ENCODE results near the gene FOXA1. TPM values are rescaled to one million over a fixed set of nuclear protein-coding genes. Genes with fewer than 3 reads are reported as not detected.

Gene FOXA1
- total RNA-seq, 4 donors from 2014 or later = 0.09 to 0.44 TPM; not detected in 2

DNA sequence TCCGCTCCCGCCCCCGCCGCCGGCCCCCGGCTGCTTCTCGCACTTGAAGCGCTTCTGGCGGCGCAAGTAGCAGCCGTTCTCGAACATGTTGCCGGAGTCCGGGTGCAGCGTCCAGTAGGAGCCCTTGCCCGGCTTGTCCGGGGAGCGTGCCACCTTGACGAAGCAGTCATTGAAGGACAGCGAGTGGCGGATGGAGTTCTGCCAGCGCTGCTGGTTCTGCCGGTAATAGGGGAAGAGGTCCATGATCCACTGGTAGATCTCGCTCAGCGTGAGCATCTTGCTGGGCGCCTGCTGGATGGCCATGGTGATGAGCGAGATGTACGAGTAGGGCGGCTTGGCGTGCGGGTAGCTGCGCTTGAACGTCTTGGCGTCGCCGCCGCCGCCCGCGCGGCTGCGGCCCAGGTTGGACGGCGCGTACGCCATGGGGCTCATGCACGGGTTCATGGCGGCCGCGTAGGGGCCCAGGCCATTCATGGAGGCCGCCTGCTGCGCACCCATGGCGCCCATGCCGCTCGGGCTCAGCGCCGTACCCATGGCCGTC lies 3.0 kb downstream of the FOXA1 start:
- TF ChIP-seq POLR2A (IDR thresholded peaks at IDR 0.05) = no peak
- TF ChIP-seq, protein P1, sequence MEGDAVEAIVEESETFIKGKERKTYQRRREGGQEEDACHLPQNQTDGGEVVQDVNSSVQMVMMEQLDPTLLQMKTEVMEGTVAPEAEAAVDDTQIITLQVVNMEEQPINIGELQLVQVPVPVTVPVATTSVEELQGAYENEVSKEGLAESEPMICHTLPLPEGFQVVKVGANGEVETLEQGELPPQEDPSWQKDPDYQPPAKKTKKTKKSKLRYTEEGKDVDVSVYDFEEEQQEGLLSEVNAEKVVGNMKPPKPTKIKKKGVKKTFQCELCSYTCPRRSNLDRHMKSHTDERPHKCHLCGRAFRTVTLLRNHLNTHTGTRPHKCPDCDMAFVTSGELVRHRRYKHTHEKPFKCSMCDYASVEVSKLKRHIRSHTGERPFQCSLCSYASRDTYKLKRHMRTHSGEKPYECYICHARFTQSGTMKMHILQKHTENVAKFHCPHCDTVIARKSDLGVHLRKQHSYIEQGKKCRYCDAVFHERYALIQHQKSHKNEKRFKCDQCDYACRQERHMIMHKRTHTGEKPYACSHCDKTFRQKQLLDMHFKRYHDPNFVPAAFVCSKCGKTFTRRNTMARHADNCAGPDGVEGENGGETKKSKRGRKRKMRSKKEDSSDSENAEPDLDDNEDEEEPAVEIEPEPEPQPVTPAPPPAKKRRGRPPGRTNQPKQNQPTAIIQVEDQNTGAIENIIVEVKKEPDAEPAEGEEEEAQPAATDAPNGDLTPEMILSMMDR (IDR thresholded peaks at IDR 0.05 in 4 of 5, conservative IDR thresholded peaks at IDR 0.05 in 1 of 5) = no peak
- in situ Hi-C loops (cut with MboI; ENCODE audit: low sequenced_read_pairs in 4 of 4) (loop anchor here in 2 of 4 donors (25.0 kb wide), 2 partner anchors 930 to 1080 kb away; partner anchors contain the start of genes NKX2-1 (in 1 of the 2) and PAX9 (in 1 of the 2)), intact Hi-C loops (cut with DNase I; ENCODE audit: low total_unique reads) (loop anchor here (10.0 kb wide), 1 partner anchor 1097 kb away; no protein-coding TSS in a partner anchor)
- Histone ChIP-seq H3K27ac (no peak overlapping the region), H3K36me3 (no peaks in the 10 kb centered on the region), H3K9me3 (no peaks in the 10 kb centered on the region), H3K4me3 (no peak overlapping the region), H3K27me3 (peaks cover 97 to 98% (median 97%) of the 10 kb centered on the region in 3 donors), H3K4me1 (peaks cover 18 to 20% of the 10 kb centered on the region in 2 donors)
- no peak for ATAC-seq
- no peak for DNase-seq

DNA sequence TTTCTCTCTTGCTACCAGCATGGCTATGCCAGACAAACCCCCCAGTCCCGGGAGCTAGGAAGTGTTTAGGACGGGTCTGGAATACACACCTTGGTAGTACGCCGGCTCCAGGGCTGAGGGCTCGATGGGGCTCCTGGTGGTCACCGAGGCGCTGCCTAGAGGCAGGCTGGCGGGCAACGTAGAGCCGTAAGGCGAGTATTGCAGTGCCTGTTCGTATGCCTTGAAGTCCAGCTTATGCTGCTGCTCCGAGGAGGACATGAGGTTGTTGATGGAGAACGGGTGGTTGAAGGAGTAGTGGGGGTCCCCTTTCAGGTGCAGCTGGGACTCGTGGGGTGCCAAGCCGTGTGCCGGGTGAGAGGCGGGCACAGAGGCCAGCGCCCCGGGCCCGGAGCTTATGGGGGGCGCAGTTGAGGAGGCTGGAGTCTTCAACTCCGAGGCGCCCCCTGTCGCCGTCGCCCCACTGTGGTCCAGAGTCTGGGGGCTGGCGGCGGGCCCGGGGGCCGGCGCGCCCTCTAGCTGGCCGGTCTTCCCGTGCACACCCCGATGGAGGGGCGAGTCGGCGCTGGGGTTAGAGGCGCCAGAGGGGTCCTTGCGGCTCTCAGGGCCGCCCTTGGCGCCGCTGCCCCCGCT lies 3.6 kb downstream of the FOXA1 start:
- peaks cover 18 to 20% of the 10 kb centered on the region in 2 donors for H3K4me1 ChIP-seq
- H3K4me3 ChIP-seq = no peak overlapping the region
- no peak for ATAC-seq
- TF ChIP-seq, protein P1 (IDR thresholded peaks at IDR 0.05 in 4 of 5, conservative IDR thresholded peaks at IDR 0.05 in 1 of 5) = no peak
- no peak for TF ChIP-seq POLR2A (IDR thresholded peaks at IDR 0.05)
- in situ Hi-C loops (cut with MboI; ENCODE audit: low sequenced_read_pairs in 4 of 4) = loop anchor here in 2 of 4 donors (25.0 kb wide), 2 partner anchors 929 to 1079 kb away; partner anchors contain the start of genes NKX2-1 (in 1 of the 2) and PAX9 (in 1 of the 2)
- no peak for DNase-seq
- intact Hi-C loops (cut with DNase I; ENCODE audit: low total_unique reads) = loop anchor here (10.0 kb wide), 1 partner anchor 1097 kb away; no protein-coding TSS in a partner anchor
- no peaks in the 10 kb centered on the region for H3K36me3 ChIP-seq
- H3K9me3 ChIP-seq = no peaks in the 10 kb centered on the region
- H3K27ac ChIP-seq = no peak overlapping the region
- peaks cover 97 to 98% (median 97%) of the 10 kb centered on the region in 3 donors for H3K27me3 ChIP-seq

DNA sequence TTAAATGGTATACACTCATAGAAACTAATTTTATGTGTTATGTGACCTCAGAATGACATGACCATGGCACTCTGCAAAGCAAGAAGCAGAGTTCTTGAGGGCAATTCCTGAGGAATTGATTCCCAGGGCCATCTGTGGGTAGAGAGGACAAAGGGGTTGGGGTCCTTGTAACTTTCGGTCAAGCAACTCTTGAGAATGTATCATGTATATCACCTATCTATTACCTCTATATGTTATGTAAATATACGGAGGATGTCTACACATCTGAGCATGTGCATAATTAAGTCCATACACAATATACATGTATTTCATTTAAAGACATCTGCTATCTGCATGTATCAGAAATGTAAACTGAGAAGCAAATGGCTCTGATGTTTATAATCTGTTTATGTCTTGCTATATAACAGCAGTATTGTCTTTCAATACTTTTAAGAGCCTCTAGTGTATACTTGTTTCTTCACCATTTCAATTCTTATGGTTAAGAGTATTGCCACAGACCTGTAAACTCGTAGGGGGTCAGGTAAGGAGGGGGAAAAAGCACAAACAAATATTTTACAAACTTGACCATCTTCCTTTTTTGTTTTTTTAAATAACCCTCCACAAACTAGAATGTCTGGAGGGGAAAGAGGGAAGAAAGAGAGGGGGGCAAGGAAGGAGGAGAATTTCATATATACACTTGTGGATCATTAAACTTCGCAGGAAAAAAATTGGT lies 4.5 kb downstream of the FOXA1 start:
- Histone ChIP-seq H3K27ac (no peak overlapping the region), H3K9me3 (no peaks in the 10 kb centered on the region), H3K4me1 (peaks cover 13 to 15% of the 10 kb centered on the region in 2 donors), H3K27me3 (peaks cover 96 to 98% (median 97%) of the 10 kb centered on the region in 3 donors), H3K36me3 (no peaks in the 10 kb centered on the region), H3K4me3 (no peak overlapping the region)
- in situ Hi-C loops (cut with MboI; ENCODE audit: low sequenced_read_pairs in 4 of 4) = loop anchor here in 2 of 4 donors (25.0 kb wide), 2 partner anchors 928 to 1078 kb away; partner anchors contain the start of genes NKX2-1 (in 1 of the 2) and PAX9 (in 1 of the 2)
- intact Hi-C loops (cut with DNase I; ENCODE audit: low total_unique reads) = loop anchor here (10.0 kb wide), 1 partner anchor 1096 kb away; no protein-coding TSS in a partner anchor
- DNase-seq = no peak
- no peak for TF ChIP-seq POLR2A (IDR thresholded peaks at IDR 0.05)
- TF ChIP-seq, protein P1 (IDR thresholded peaks at IDR 0.05 in 4 of 5, conservative IDR thresholded peaks at IDR 0.05 in 1 of 5) = no peak
- no peak for ATAC-seq

DNA sequence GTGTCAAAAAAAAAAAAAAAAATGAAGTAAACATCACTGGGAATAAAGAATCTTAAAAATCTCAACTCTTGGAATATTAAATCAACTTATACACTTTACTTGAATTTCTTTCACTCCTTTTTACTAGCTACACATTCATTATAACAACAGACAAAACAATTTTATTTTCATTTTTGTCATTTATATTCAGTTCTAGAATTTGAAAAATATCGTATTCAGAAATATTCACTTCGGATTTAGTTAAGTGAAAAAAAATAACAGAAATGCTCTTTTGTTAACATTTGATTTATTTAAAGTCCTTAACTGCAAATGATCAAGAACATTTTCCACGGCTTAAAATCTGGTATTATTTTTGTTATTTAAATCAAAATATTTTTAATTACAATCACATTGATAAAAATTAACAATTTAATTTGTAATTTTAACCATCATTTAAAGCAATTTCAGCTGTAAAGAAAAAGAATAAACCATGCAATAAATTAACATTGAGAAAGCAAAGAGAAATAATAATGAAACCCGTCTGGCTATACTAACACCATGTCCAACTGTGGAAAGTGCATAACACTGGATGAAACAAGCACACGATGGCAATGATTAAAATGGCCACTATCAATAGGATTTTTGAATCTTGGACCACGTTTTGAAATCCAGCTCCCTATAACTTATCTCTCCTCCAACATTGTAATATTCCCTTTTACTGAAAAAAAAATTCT lies 5.2 kb downstream of the FOXA1 start:
- in situ Hi-C loops (cut with MboI; ENCODE audit: low sequenced_read_pairs in 4 of 4) = loop anchor here in 2 of 4 donors (25.0 kb wide), 2 partner anchors 928 to 1078 kb away; partner anchors contain the start of genes NKX2-1 (in 1 of the 2) and PAX9 (in 1 of the 2)
- H3K4me1 ChIP-seq = peaks cover 12 to 16% of the 10 kb centered on the region in 2 donors

More for the DNA sequence above, 5.2 kb downstream of the FOXA1 start:
- H3K27me3 ChIP-seq = peaks cover 97 to 100% (median 99%) of the 10 kb centered on the region in 3 donors
- TF ChIP-seq, protein P1 (IDR thresholded peaks at IDR 0.05 in 4 of 5, conservative IDR thresholded peaks at IDR 0.05 in 1 of 5) = no peak
- TF ChIP-seq POLR2A (IDR thresholded peaks at IDR 0.05) = no peak
- H3K9me3 ChIP-seq = no peaks in the 10 kb centered on the region
- H3K27ac ChIP-seq = no peak overlapping the region
- no peaks in the 10 kb centered on the region for H3K36me3 ChIP-seq
- no peak for ATAC-seq
- H3K4me3 ChIP-seq = no peak overlapping the region
- intact Hi-C loops (cut with DNase I; ENCODE audit: low total_unique reads) = loop anchor here (10.0 kb wide), 1 partner anchor 1095 kb away; no protein-coding TSS in a partner anchor
- no peak for DNase-seq

Measured in gastrocnemius medialis (tissue), 4 donors.